Mesenchymal stem cell (in vitro differentiated cells and primary cell): ENCODE data around the gene ACACA.
"Not testable (repeated sequence)": the region's sequence is repeated elsewhere in the genome, so short reads cannot be mapped to it uniquely, and the experiment has no call there.

Experiments
- DNase-seq: peaks from one replicate; pipeline ENCODE4 v3.0.0-alpha.2; 2013
- H2AFZ ChIP-seq: one replicate; pipeline ENCODE4 v1.6.1; 2013; ENCODE audit warnings: low read depth, mild to moderate bottlenecking, control low read depth, inconsistent platforms, low read length, moderate library complexity
- H2AK5ac ChIP-seq: 2 replicates; pipeline ENCODE4 v1.6.1; 2013; ENCODE audit warnings: low read length, moderate library complexity, mild to moderate bottlenecking, inconsistent platforms; ENCODE audit not compliant: severe bottlenecking
- H2BK120ac ChIP-seq: one replicate; pipeline ENCODE4 v1.6.1; 2013; ENCODE audit warnings: low read depth, mild to moderate bottlenecking, inconsistent platforms, low read length, moderate library complexity
- H2BK12ac ChIP-seq, 2 experiments: one replicate each; pipeline ENCODE4 v1.6.1; 2013; ENCODE audit warnings: inconsistent platforms in 2 of 2, low read length in 2 of 2, mild to moderate bottlenecking in 2 of 2, moderate library complexity in 2 of 2, control low read depth in 1 of 2
- H2BK15ac ChIP-seq: one replicate; pipeline ENCODE4 v1.6.1; 2013; ENCODE audit warnings: mild to moderate bottlenecking, low read depth, inconsistent platforms; ENCODE audit not compliant: poor library complexity, severe bottlenecking
- H2BK5ac ChIP-seq: 2 replicates; pipeline ENCODE4 v1.6.1; 2013; ENCODE audit warnings: low read depth, mild to moderate bottlenecking, low read length, control low read depth, inconsistent platforms; ENCODE audit not compliant: poor library complexity, severe bottlenecking
- H3K14ac ChIP-seq, 2 experiments: one replicate each; pipeline ENCODE4 v1.6.1; 2013; ENCODE audit warnings: inconsistent platforms in 2 of 2, low read length in 2 of 2, control low read depth in 1 of 2, mild to moderate bottlenecking in 1 of 2, moderate library complexity in 1 of 2
- H3K18ac ChIP-seq, 2 experiments: one replicate each; pipeline ENCODE4 v1.6.1; 2013; ENCODE audit warnings: inconsistent platforms in 2 of 2, low read length in 2 of 2, control low read depth in 1 of 2, low read depth in 1 of 2, mild to moderate bottlenecking in 1 of 2
- H3K23ac ChIP-seq, 2 experiments: one replicate each; pipeline ENCODE4 v1.6.1; 2013; ENCODE audit warnings: inconsistent platforms in 2 of 2, low read length in 2 of 2, mild to moderate bottlenecking in 2 of 2, moderate library complexity in 2 of 2, control low read depth in 1 of 2
- H3K27ac ChIP-seq: 2 replicates; pipeline ENCODE4 v1.5.1; 2013; ENCODE audit warnings: mild to moderate bottlenecking, moderate library complexity, low read length, control low read depth, inconsistent platforms; ENCODE audit not compliant: poor library complexity, severe bottlenecking
- H3K27me3 ChIP-seq, 2 experiments: 2 replicates each; pipeline versions ENCODE4 v1.6.1 to v1.7.0; 2013; ENCODE audit warnings: low read length in 2 of 2, mild to moderate bottlenecking in 2 of 2, moderate library complexity in 2 of 2, control low read depth in 1 of 2, inconsistent platforms in 1 of 2; ENCODE audit not compliant: control insufficient read depth in 1 of 2, insufficient read depth in 1 of 2
- H3K36me3 ChIP-seq, 2 experiments: 2 replicates each; pipeline versions ENCODE4 v1.6.1 to v1.7.0; 2013; ENCODE audit warnings: low read length in 2 of 2, control low read depth in 1 of 2, inconsistent platforms in 1 of 2, low read depth in 1 of 2, mild to moderate bottlenecking in 1 of 2; ENCODE audit not compliant: insufficient read depth in 2 of 2, control insufficient read depth in 1 of 2
- H3K4ac ChIP-seq, 2 experiments: one replicate each; pipeline ENCODE4 v1.6.1; 2013; ENCODE audit warnings: inconsistent platforms in 2 of 2, low read length in 2 of 2, mild to moderate bottlenecking in 2 of 2, moderate library complexity in 2 of 2, control low read depth in 1 of 2, low read depth in 1 of 2
- H3K4me1 ChIP-seq: 2 replicates; pipeline ENCODE4 v1.6.1; 2013; ENCODE audit warnings: low read depth, low read length, control low read depth; ENCODE audit not compliant: control insufficient read depth, insufficient read depth
- H3K4me2 ChIP-seq: 2 replicates; pipeline ENCODE4 v1.6.1; 2013; ENCODE audit warnings: low read length, mild to moderate bottlenecking, inconsistent platforms; ENCODE audit not compliant: poor library complexity, severe bottlenecking
- H3K4me3 ChIP-seq, 2 experiments: 2 replicates each; pipeline versions ENCODE4 v1.5.1 to v1.7.0; 2013; ENCODE audit warnings: low read length in 2 of 2, mild to moderate bottlenecking in 2 of 2, control low read depth in 1 of 2, low read depth in 1 of 2; ENCODE audit not compliant: insufficient read depth in 1 of 2
- H3K79me1 ChIP-seq: replicated peaks from 2 replicates; pipeline ENCODE4 v1.6.1; 2013; ENCODE audit warnings: mild to moderate bottlenecking, control low read depth, low read length, inconsistent platforms; ENCODE audit not compliant: poor library complexity, severe bottlenecking
- H3K9ac ChIP-seq: 2 replicates; pipeline ENCODE4 v1.7.0; 2013; ENCODE audit warnings: mild to moderate bottlenecking, low read length, moderate library complexity
- H3K9me3 ChIP-seq: 2 replicates; pipeline ENCODE4 v1.7.0; 2013; ENCODE audit warnings: mild to moderate bottlenecking, low read length; ENCODE audit not compliant: control insufficient read depth
- H4K8ac ChIP-seq: one replicate; pipeline ENCODE4 v1.6.1; 2013; ENCODE audit warnings: inconsistent platforms, mild to moderate bottlenecking, low read length, moderate library complexity
- H4K91ac ChIP-seq: one replicate; pipeline ENCODE4 v1.6.1; 2013; ENCODE audit warnings: mild to moderate bottlenecking, low read length, inconsistent platforms
- WGBS: methylation state at CpG from one replicate; pipeline ENCODE4 v1.1.7; 2013; ENCODE audit warnings: mixed read lengths; 5-methylcytosine and 5-hydroxymethylcytosine counted together

ACACA gene

DNA sequence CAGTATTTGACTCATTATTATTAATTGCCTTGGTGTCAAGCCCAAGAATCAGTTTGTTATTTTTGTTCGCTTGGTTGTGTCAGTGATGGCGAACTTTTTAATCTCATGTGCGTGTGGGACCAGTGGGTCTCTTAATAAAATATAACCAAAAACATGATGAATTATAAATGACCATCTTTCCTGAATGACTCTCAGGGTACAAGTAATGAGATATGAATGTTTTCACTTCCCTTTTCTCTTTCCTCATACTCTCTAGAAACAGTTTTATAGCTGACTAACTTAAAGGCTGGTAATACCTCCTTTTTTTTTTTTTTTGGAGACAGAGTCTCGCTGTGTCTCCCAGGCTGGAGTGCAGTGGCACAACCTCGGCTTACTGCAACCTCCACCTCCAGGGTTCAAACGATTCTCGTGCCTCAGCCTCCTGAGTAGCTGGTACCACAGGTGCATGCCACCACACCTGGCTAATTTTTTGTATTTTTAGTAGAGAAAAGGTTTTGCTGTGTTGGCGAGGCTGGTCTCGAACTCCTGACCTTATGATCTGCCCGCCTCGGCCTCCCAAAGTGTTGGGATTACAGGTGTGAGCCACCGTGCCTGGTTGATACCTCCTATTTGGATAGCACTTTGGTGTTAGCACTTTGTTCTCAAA lies 34.9 kb upstream of the ACACA start:
- WGBS = 99% methylated on average over 9 of the region's 12 CpGs
- not testable (repeated sequence) for H3K27me3 ChIP-seq, H3K4ac ChIP-seq, H3K9ac ChIP-seq, H3K9me3 ChIP-seq, DNase-seq, H3K4me2 ChIP-seq, H2BK15ac ChIP-seq, H2AFZ ChIP-seq, H4K8ac ChIP-seq, H2BK120ac ChIP-seq, H3K18ac ChIP-seq, H2AK5ac ChIP-seq, H3K4me3 ChIP-seq, H2BK5ac ChIP-seq, H4K91ac ChIP-seq, H2BK12ac ChIP-seq, H3K4me1 ChIP-seq, H3K23ac ChIP-seq, H3K27ac ChIP-seq
- H3K14ac ChIP-seq = peak overlapping the region in 1 of 2 experiments; percentile 55
- peaks cover 14% of the 10 kb centered on the region for H3K79me1 ChIP-seq
- H3K36me3 ChIP-seq = peaks cover 25 to 85% of the 10 kb centered on the region in 2 experiments

DNA sequence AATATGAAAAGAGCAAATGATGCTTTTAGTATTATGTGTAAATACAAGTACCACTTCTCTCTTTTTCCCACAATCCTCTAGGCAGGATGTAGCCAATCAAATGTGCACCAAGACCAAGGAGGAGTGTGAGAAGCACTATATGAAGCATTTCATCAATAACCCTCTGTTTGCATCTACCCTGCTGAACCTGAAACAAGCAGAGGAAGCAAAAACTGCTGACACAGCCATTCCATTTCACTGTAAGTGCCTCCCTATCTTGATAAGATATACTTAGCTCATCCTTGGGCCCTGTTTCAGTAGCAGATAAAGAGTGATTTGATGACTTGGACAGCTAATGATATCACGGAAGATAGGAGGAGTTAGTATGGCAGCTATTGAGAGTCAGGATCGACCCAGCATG lies 33.8 kb upstream of the ACACA start:
- Histone ChIP-seq H4K91ac (no peak overlapping the region), H3K27me3 (no peaks in the 10 kb centered on the region), H4K8ac (no peak overlapping the region), H2BK120ac (no peak overlapping the region), H3K14ac (no peak overlapping the region), H3K4me1 (no peaks in the 10 kb centered on the region), H3K36me3 (peaks cover 29 to 82% of the 10 kb centered on the region in 2 experiments), H3K4ac (no peak overlapping the region), H3K9me3 (no peaks in the 10 kb centered on the region), H3K18ac (no peak overlapping the region), H3K4me3 (no peak overlapping the region), H2AFZ (no peak overlapping the region), H3K27ac (no peak overlapping the region), H3K9ac (no peak overlapping the region), H3K79me1 (peaks cover 18% of the 10 kb centered on the region), H2BK15ac (no peak overlapping the region), H2AK5ac (no peak overlapping the region), H2BK12ac (no peak overlapping the region), H3K23ac (no peak overlapping the region), H3K4me2 (no peak overlapping the region), H2BK5ac (no peak overlapping the region)
- no peak for DNase-seq
- WGBS = 97% methylated on average over 2 of the region's 2 CpGs

- H2AK5ac ChIP-seq = no peak overlapping the region
- no peak for DNase-seq
- 76% methylated on average over 3 of the region's 4 CpGs for WGBS
These were observed 31.5 kb upstream of the ACACA start for GRCh38 chr17:37438141-37438540.

DNA sequence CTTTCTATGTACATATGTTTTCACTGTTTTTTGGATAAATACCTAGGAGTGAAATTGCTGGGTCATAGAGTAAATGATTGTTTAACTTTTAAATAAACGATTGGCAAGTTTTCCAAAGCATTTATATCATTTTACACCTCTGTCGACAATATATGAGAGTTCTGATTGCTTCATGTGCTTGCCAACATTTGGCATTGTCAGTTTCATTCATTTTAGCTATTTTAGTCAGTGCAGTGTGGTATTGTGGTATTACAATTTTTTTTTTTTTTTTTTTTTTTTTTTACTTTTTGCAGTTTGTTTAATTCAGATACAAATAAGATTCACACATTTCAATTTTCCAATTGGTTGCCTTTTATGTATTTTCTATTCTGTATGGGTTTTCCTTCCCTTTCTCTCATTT lies 26.0 kb upstream of the ACACA start:
- Histone ChIP-seq H3K4me2 (no peak overlapping the region), H2BK120ac (no peak overlapping the region), H3K27ac (no peak overlapping the region), H3K9ac (no peak overlapping the region), H4K8ac (no peak overlapping the region), H2BK15ac (no peak overlapping the region), H4K91ac (no peak overlapping the region), H3K23ac (no peak overlapping the region), H3K4ac (no peak overlapping the region), H3K4me1 (no peaks in the 10 kb centered on the region), H2BK5ac (no peak overlapping the region), H3K14ac (no peak overlapping the region), H3K27me3 (no peaks in the 10 kb centered on the region), H3K9me3 (no peaks in the 10 kb centered on the region), H3K36me3 (peaks cover 25 to 42% of the 10 kb centered on the region in 2 experiments), H3K4me3 (no peak overlapping the region), H3K79me1 (peaks cover 21% of the 10 kb centered on the region), H3K18ac (no peak overlapping the region), H2BK12ac (no peak overlapping the region), H2AK5ac (no peak overlapping the region), H2AFZ (no peak overlapping the region)
- no CpG with 5 or more reads among the region's 2 CpGs for WGBS
- no peak for DNase-seq

More at GRCh38 chr17:37438141-37438540, 31.5 kb upstream of the ACACA start:
- Histone ChIP-seq H3K4me1 (no peaks in the 10 kb centered on the region), H3K36me3 (peaks cover 33 to 73% of the 10 kb centered on the region in 2 experiments), H3K23ac (no peak overlapping the region), H3K79me1 (peaks cover 25% of the 10 kb centered on the region), H2BK15ac (no peak overlapping the region), H3K27me3 (no peaks in the 10 kb centered on the region), H3K9me3 (no peaks in the 10 kb centered on the region), H3K14ac (no peak overlapping the region), H2AFZ (no peak overlapping the region), H3K4ac (no peak overlapping the region), H2BK12ac (no peak overlapping the region), H3K4me3 (no peak overlapping the region), H2BK5ac (no peak overlapping the region), H3K27ac (no peak overlapping the region), H2BK120ac (no peak overlapping the region), H3K18ac (no peak overlapping the region), H3K4me2 (no peak overlapping the region), H3K9ac (no peak overlapping the region), H4K91ac (no peak overlapping the region), H4K8ac (no peak overlapping the region)
